ENCODE data around the gene ZXDC. TPM values are rescaled to one million over a fixed set of nuclear protein-coding genes. Genes with fewer than 3 reads are reported as not detected.

ZXDC gene
- total RNA-seq, 1 donor from 2014 or later = 29.0 TPM

GRCh38 chr3:126521122-126521891 is 45.6 kb upstream of the ZXDC start:
- H3K4me3 Mint-ChIP-seq = no peak overlapping the region
- no peaks in the 10 kb centered on the region for H3K4me1 Mint-ChIP-seq (ENCODE audit: unreplicated experiment)
- no peaks in the 10 kb centered on the region for H3K9me3 Mint-ChIP-seq
- no peak overlapping the region for H3K27ac Mint-ChIP-seq
- DNase-seq (ENCODE audit: extremely low spot score, unreplicated experiment) = no peak
- no peaks in the 10 kb centered on the region for H3K36me3 Mint-ChIP-seq
- H3K27me3 Mint-ChIP-seq = peaks cover 45% of the 10 kb centered on the region
- no peak for TF ChIP-seq CTCF (conservative IDR thresholded peaks at IDR 0.05)

GRCh38 chr3:126519506-126520455 is 44.1 kb upstream of the ZXDC start:
- no peak overlapping the region for H3K4me3 Mint-ChIP-seq
- peaks cover 34% of the 10 kb centered on the region for H3K27me3 Mint-ChIP-seq
- no peaks in the 10 kb centered on the region for H3K9me3 Mint-ChIP-seq
- no peak for TF ChIP-seq CTCF (conservative IDR thresholded peaks at IDR 0.05)
- no peak overlapping the region for H3K27ac Mint-ChIP-seq
- H3K36me3 Mint-ChIP-seq = no peaks in the 10 kb centered on the region
- H3K4me1 Mint-ChIP-seq (ENCODE audit: unreplicated experiment) = no peaks in the 10 kb centered on the region
- no peak for DNase-seq (ENCODE audit: extremely low spot score, unreplicated experiment)

- TF ChIP-seq CTCF (conservative IDR thresholded peaks at IDR 0.05) = no peak
- no peaks in the 10 kb centered on the region for H3K36me3 Mint-ChIP-seq
- no peak overlapping the region for H3K27ac Mint-ChIP-seq
- H3K27me3 Mint-ChIP-seq = peaks cover 29% of the 10 kb centered on the region
- no peak for DNase-seq (ENCODE audit: extremely low spot score, unreplicated experiment)
- no peak overlapping the region for H3K4me3 Mint-ChIP-seq
- no peaks in the 10 kb centered on the region for H3K4me1 Mint-ChIP-seq (ENCODE audit: unreplicated experiment)
- no peaks in the 10 kb centered on the region for H3K9me3 Mint-ChIP-seq
These were observed 43.1 kb upstream of the ZXDC start for GRCh38 chr3:126518779-126519177.

- Mint-ChIP-seq H3K36me3 (no peaks in the 10 kb centered on the region), H3K4me1 (ENCODE audit: unreplicated experiment) (no peaks in the 10 kb centered on the region), H3K9me3 (no peaks in the 10 kb centered on the region), H3K4me3 (no peak overlapping the region), H3K27ac (no peak overlapping the region), H3K27me3 (peaks cover 23% of the 10 kb centered on the region)
- DNase-seq (ENCODE audit: extremely low spot score, unreplicated experiment) = no peak
- no peak for TF ChIP-seq CTCF (conservative IDR thresholded peaks at IDR 0.05)
These were observed 42.5 kb upstream of the ZXDC start for GRCh38 chr3:126517986-126518778.

GRCh38 chr3:126517291-126517951 is 41.7 kb upstream of the ZXDC start, which contains the start of gene UROC1:
TSS of gene UROC1 (minus strand) at chr3:126517773. CDS start at chr3:126517719, 54 bp downstream.
- H3K4me1 Mint-ChIP-seq (ENCODE audit: unreplicated experiment) = no peaks in the 10 kb centered on the region
- no peak within 1 kb of the TSS for H3K4me3 Mint-ChIP-seq
- no peaks in the 10 kb centered on the region for H3K9me3 Mint-ChIP-seq
- no peaks in the 10 kb centered on the region for H3K36me3 Mint-ChIP-seq
- H3K27ac Mint-ChIP-seq = no peak within 1 kb of the TSS
- peaks cover 16% of the 10 kb centered on the region for H3K27me3 Mint-ChIP-seq
- DNase-seq (ENCODE audit: extremely low spot score, unreplicated experiment) = no peak
- no peak for TF ChIP-seq CTCF (conservative IDR thresholded peaks at IDR 0.05)
